GM23338 (cell line): ENCODE results near the gene FLT1. TPM values are rescaled to one million over a fixed set of nuclear protein-coding genes. Genes with fewer than 3 reads are reported as not detected.

Experiments
- ATAC-seq: fragments of 200-7000 bp; cut with Tn5 transposase; 3 replicates; pipeline ENCODE4 v1.9.1; 2020
- DNase-seq: peaks from one replicate; pipeline ENCODE4 v3.0.0-alpha.2; 2015; ENCODE audit warnings: low spot score
- H2AFZ ChIP-seq: fragments of 200-600 bp; sonication (generic); 2 replicates; pipeline ENCODE4 v1.8.0; 2016; ENCODE audit warnings: antibody characterized with exemption, mild to moderate bottlenecking, moderate library complexity
- H3F3A ChIP-seq: fragments of 200-600 bp; sonication (generic); replicated peaks from 2 replicates; pipeline ENCODE4 v1.8.0; 2017; ENCODE audit warnings: antibody characterized with exemption, mixed run types, low read depth
- H3K27ac ChIP-seq: fragments of 200-600 bp; sonication (generic); 2 replicates; pipeline ENCODE4 v1.6.1; 2016; ENCODE audit warnings: low read depth
- H3K27me3 ChIP-seq: fragments of 200-600 bp; sonication (generic); 2 replicates; pipeline ENCODE4 v1.8.0; 2016; ENCODE audit warnings: mild to moderate bottlenecking, mixed run types, moderate library complexity; ENCODE audit not compliant: insufficient read depth
- H3K36me3 ChIP-seq: fragments of 200-600 bp; sonication (generic); 2 replicates; pipeline ENCODE4 v1.8.0; 2016; ENCODE audit warnings: mild to moderate bottlenecking; ENCODE audit not compliant: insufficient read depth
- H3K4me1 ChIP-seq: fragments of 200-600 bp; sonication (generic); 2 replicates; pipeline ENCODE4 v1.8.0; 2016; ENCODE audit warnings: mild to moderate bottlenecking, moderate library complexity; ENCODE audit not compliant: insufficient read depth
- H3K4me2 ChIP-seq: fragments of 200-600 bp; sonication (generic); 2 replicates; pipeline ENCODE4 v1.7.1; 2017; ENCODE audit warnings: mixed run types
- H3K4me3 ChIP-seq: fragments of 200-600 bp; sonication (generic); 2 replicates; pipeline ENCODE4 v1.6.1; 2016; ENCODE audit warnings: mixed run types
- H3K79me2 ChIP-seq: fragments of 200-600 bp; sonication (generic); replicated peaks from 2 replicates; pipeline ENCODE4 v1.8.0; 2017; ENCODE audit warnings: mild to moderate bottlenecking; ENCODE audit not compliant: insufficient read depth
- H3K9me2 ChIP-seq: fragments of 200-600 bp; sonication (generic); 2 replicates; pipeline ENCODE4 v1.8.0; 2017; ENCODE audit not compliant: insufficient read depth
- H4K20me1 ChIP-seq: fragments of 200-600 bp; sonication (generic); replicated peaks from 2 replicates; pipeline ENCODE4 v1.8.0; 2017; ENCODE audit warnings: mild to moderate bottlenecking; ENCODE audit not compliant: insufficient read depth
- H3K27ac Mint-ChIP-seq: 2 replicates; pipeline ENCODE4 v1.8.0; 2020; ENCODE audit warnings: inconsistent platforms, mild to moderate bottlenecking, moderate library complexity, mixed read lengths
- H3K27me3 Mint-ChIP-seq: 3 replicates; pipeline ENCODE4 v1.8.0; 2022; ENCODE audit warnings: low read depth, mild to moderate bottlenecking, moderate library complexity, mixed read lengths, inconsistent platforms; ENCODE audit not compliant: insufficient read depth, poor library complexity
- H3K36me3 Mint-ChIP-seq: 3 replicates; pipeline ENCODE4 v1.8.0; 2021; ENCODE audit warnings: low read depth, mild to moderate bottlenecking, inconsistent platforms, moderate library complexity, mixed read lengths
- H3K4me1 Mint-ChIP-seq: 3 replicates; pipeline ENCODE4 v1.8.0; 2020; ENCODE audit warnings: mild to moderate bottlenecking, inconsistent platforms, mixed read lengths
- H3K4me3 Mint-ChIP-seq: 3 replicates; pipeline ENCODE4 v1.8.0; 2021; ENCODE audit warnings: moderate library complexity, mild to moderate bottlenecking, inconsistent platforms, mixed read lengths
- H3K9me3 Mint-ChIP-seq: 3 replicates; pipeline ENCODE4 v1.8.0; 2020; ENCODE audit warnings: moderate library complexity, mild to moderate bottlenecking, inconsistent platforms, mixed read lengths
- CREB1 ChIP-seq: fragments of 250-450 bp; sonication (Bioruptor Pico); IDR thresholded peaks from 2 replicates; pipeline ENCODE4 v1.5.0; 2020; ENCODE audit warnings: low read depth, mild to moderate bottlenecking, moderate library complexity
- CTCF ChIP-seq, 2 experiments: fragments of 200-600 bp in 1 of 2; sonication (generic) in 1 of 2; conservative IDR thresholded peaks; 2 replicates each; pipeline versions ENCODE4 v1.5.1 to v1.6.1; 2016 to 2017; ENCODE audit warnings: antibody characterized with exemption in 2 of 2, low read depth in 2 of 2, mild to moderate bottlenecking in 2 of 2, moderate library complexity in 1 of 2
- EZH2 ChIP-seq: fragments of 200-600 bp; sonication (generic); IDR thresholded peaks from one replicate; pipeline ENCODE4 v1.8.0; 2017; ENCODE audit warnings: antibody characterized with exemption, mild to moderate bottlenecking, low read depth; ENCODE audit not compliant: unreplicated experiment
- EZH2phosphoT487 ChIP-seq: fragments of 200-600 bp; sonication (generic); IDR thresholded peaks from one replicate; pipeline ENCODE4 v1.8.1; 2018; ENCODE audit warnings: antibody characterized with exemption; ENCODE audit not compliant: unreplicated experiment
- JUNB ChIP-seq: IDR thresholded peaks from one replicate; pipeline ENCODE4 v1.6.1; 2016; ENCODE audit warnings: antibody characterized with exemption; ENCODE audit not compliant: unreplicated experiment
- NANOG ChIP-seq: IDR thresholded peaks from 2 replicates; pipeline ENCODE4 v1.6.1; 2016; ENCODE audit warnings: antibody characterized with exemption, borderline replicate concordance
- REST ChIP-seq: IDR thresholded peaks from one replicate; pipeline ENCODE4 v1.6.1; 2018; ENCODE audit warnings: antibody characterized with exemption; ENCODE audit not compliant: unreplicated experiment
- STAT1 ChIP-seq: IDR thresholded peaks from one replicate; pipeline ENCODE4 v1.6.1; 2016; ENCODE audit warnings: antibody characterized with exemption; ENCODE audit not compliant: unreplicated experiment
- ZNF114 ChIP-seq: fragments of 250-450 bp; sonication (Bioruptor Pico); IDR thresholded peaks from 2 replicates; pipeline ENCODE4 v1.5.0; 2020; ENCODE audit warnings: mild to moderate bottlenecking, moderate library complexity
- ZNF331 ChIP-seq: fragments of 250-450 bp; sonication (Bioruptor Pico); IDR thresholded peaks from 2 replicates; pipeline ENCODE4 v1.5.0; 2020; ENCODE audit warnings: low read depth, mild to moderate bottlenecking, moderate library complexity
- polyA plus RNA-seq: library from polyadenylated mRNA; unstranded; fragments of >200 nt; fragmentation: Nextera tagmentation; extraction: Ambion mirVana; gene quantifications from 2 replicates; pipeline ENCODE4 v1.2.1, GENCODE V29; 2016
- total RNA-seq: library from RNA; depleted of rRNA; stranded (reverse); fragments of >200 nt; shearing (Covaris generic); gene quantifications from 2 replicates; pipeline ENCODE4 v1.2.3, GENCODE V29; 2014
- TF ChIP-seq, protein P1 (sequence below): IDR thresholded peaks from 2 replicates; pipeline ENCODE4 v1.6.1; 2016; ENCODE audit warnings: antibody characterized with exemption

The FLT1 gene
- total and polyA plus RNA-seq, 2 experiments from 2014 or later = 26.8 to 116 TPM

- H3K9me2 ChIP-seq = no peaks in the 10 kb centered on the region
- H3K27me3 ChIP-seq = no peaks in the 10 kb centered on the region
- peaks cover 55% of the 10 kb centered on the region for H3K4me1 ChIP-seq
- H3K4me3 ChIP-seq = no peak overlapping the region
- peaks cover 92% of the 10 kb centered on the region for H3K79me2 ChIP-seq
- H3K27me3 Mint-ChIP-seq = peaks cover 3% of the 10 kb centered on the region
- TF ChIP-seq JUNB (no peak), NANOG (no peak), CREB1 (CRISPR knock-in tag) (no peak), EZH2phosphoT487 (no peak), EZH2 (no peak), STAT1 (no peak), CTCF (conservative IDR thresholded peaks at IDR 0.05; ENCODE audit: low read depth in 2 of 2) (no peak), ZNF114 (CRISPR knock-in tag) (no peak)
- TF ChIP-seq, protein P1, sequence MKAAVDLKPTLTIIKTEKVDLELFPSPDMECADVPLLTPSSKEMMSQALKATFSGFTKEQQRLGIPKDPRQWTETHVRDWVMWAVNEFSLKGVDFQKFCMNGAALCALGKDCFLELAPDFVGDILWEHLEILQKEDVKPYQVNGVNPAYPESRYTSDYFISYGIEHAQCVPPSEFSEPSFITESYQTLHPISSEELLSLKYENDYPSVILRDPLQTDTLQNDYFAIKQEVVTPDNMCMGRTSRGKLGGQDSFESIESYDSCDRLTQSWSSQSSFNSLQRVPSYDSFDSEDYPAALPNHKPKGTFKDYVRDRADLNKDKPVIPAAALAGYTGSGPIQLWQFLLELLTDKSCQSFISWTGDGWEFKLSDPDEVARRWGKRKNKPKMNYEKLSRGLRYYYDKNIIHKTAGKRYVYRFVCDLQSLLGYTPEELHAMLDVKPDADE = no peak
- peaks cover 10% of the 10 kb centered on the region; the same call in 2 of the 3 replicates for H3K9me3 Mint-ChIP-seq
- no peak for ATAC-seq
- peaks cover 64% of the 10 kb centered on the region for H3K4me1 Mint-ChIP-seq
- H3K4me3 Mint-ChIP-seq = no peak overlapping the region
- H3K36me3 Mint-ChIP-seq = peaks cover 62% of the 10 kb centered on the region
- H3K27ac Mint-ChIP-seq = no peak overlapping the region
- H3K36me3 ChIP-seq = peaks cover 10% of the 10 kb centered on the region
- peaks cover 7% of the 10 kb centered on the region; the same call in 1 of the 2 replicates for H3F3A ChIP-seq
- no peak overlapping the region for H3K27ac ChIP-seq
- H2AFZ ChIP-seq = no peak overlapping the region
- peaks cover 21% of the 10 kb centered on the region for H4K20me1 ChIP-seq
- DNase-seq = no peak
- H3K4me2 ChIP-seq = no peak overlapping the region
Measured at GRCh38 chr13:28471421-28471820, 23.5 kb downstream of the FLT1 start.

DNA sequence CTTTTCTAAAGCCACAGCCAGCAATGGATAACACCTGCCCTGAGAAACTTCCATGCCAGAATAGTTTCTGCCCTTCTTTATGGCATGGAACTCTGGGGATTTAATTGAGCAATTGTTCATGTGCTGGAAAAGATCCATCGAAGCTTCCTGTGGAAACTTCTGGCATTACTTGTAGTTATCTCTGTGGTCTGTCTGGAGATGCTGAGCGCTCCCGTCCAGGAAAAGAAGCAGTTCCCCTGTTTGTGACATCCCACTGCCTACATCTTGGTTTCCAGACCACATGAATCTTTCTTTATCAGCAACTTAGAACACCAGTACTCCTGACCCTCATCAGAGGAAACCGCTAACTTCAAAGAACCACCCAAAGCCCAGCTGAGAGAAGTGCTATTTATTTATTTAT lies 24.6 kb downstream of the FLT1 start:
- Histone ChIP-seq H3K9me2 (no peaks in the 10 kb centered on the region), H3K79me2 (peaks cover 92% of the 10 kb centered on the region), H3K4me2 (no peak overlapping the region), H3K4me1 (peaks cover 44% of the 10 kb centered on the region), H2AFZ (no peak overlapping the region), H3K36me3 (peaks cover 19% of the 10 kb centered on the region), H3K4me3 (no peak overlapping the region), H3F3A (peaks cover 7% of the 10 kb centered on the region; the same call in 1 of the 2 replicates), H3K27me3 (no peaks in the 10 kb centered on the region), H3K27ac (0 out of 2 replicates have a peak overlapping the region, but pooled peaks have one; percentile 45), H4K20me1 (peaks cover 17% of the 10 kb centered on the region)
- peaks cover 59% of the 10 kb centered on the region for H3K4me1 Mint-ChIP-seq
- no peak overlapping the region; the same call in 2 of the 3 replicates for H3K4me3 Mint-ChIP-seq
- DNase-seq (no peak), ATAC-seq (no peak)
- H3K36me3 Mint-ChIP-seq = peaks cover 74% of the 10 kb centered on the region
- peaks cover 3% of the 10 kb centered on the region for H3K27me3 Mint-ChIP-seq
- H3K27ac Mint-ChIP-seq = peak overlapping the region; percentile 81; the same call in 1 of the 2 replicates
- H3K9me3 Mint-ChIP-seq = peaks cover 10% of the 10 kb centered on the region; the same call in 2 of the 3 replicates
- no peak for TF ChIP-seq ZNF331 (CRISPR knock-in tag)
- TF ChIP-seq REST = no peak
- no peak for TF ChIP-seq EZH2
- TF ChIP-seq EZH2phosphoT487 = no peak
- TF ChIP-seq NANOG = no peak
